HepG2 (cell line): ENCODE measurements around the gene FBXO28.

Experiments
- DNMT1 ChIP-seq: sonication (generic); formaldehyde crosslinking; IDR thresholded peaks from 2 replicates; pipeline ENCODE4 v1.5.1; 2020; ENCODE audit warnings: mild to moderate bottlenecking, missing genetic modification reagents
- NFIC ChIP-seq: IDR thresholded peaks from 2 replicates; pipeline ENCODE4 v1.6.1; 2012; ENCODE audit warnings: mild to moderate bottlenecking, low read length, inconsistent platforms
- POLR2AphosphoS5 ChIP-seq: IDR thresholded peaks from 2 replicates; pipeline ENCODE4 v1.6.1; 2012; ENCODE audit warnings: low read depth, low read length
- ZFP37 ChIP-seq: sonication (generic); formaldehyde crosslinking; IDR thresholded peaks from 2 replicates; pipeline ENCODE4 v1.4.0; 2020; ENCODE audit warnings: missing genetic modification reagents, borderline replicate concordance
- TF ChIP-seq, protein P1 (sequence below): sonication (generic); formaldehyde crosslinking; IDR thresholded peaks from 2 replicates; pipeline ENCODE4 v1.4.0; 2020; ENCODE audit warnings: missing genetic modification reagents, mild to moderate bottlenecking, borderline replicate concordance
- TF ChIP-seq, protein P2 (sequence below): sonication (generic); formaldehyde crosslinking; IDR thresholded peaks from 2 replicates; pipeline ENCODE4 v1.5.0; 2020; ENCODE audit warnings: mild to moderate bottlenecking, missing genetic modification reagents, moderate library complexity

DNA sequence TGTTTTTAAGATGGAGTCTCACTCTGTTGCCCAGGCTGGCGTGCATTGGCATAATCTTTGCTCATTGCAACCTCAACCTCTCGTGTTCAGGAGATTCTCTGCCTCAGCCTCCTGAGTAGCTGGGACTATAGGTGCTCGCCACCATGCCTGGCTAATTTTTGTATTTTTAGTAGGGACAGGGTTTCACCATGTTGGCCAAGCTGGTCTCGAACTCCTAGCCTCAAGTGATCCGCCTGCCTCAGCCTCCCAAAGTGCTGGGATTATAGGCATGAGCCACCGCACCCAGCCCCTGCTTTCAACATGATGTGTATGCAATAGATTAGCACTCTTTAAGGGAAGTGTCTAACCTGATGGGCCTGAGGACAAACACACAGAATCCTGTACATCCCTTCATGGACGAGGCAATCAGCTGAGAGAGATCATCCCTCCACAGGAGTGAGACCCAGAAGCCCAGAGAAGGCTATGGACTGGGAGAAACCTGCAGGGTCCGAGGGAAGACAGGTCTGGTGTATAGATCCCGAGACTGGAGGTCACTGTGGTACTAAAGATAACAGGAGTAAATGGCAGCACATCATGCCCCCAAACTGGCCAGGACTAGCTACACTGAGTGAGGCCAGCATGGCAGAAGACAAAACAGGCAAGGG lies 63.6 kb downstream of the FBXO28 start:
- TF ChIP-seq, protein P1, sequence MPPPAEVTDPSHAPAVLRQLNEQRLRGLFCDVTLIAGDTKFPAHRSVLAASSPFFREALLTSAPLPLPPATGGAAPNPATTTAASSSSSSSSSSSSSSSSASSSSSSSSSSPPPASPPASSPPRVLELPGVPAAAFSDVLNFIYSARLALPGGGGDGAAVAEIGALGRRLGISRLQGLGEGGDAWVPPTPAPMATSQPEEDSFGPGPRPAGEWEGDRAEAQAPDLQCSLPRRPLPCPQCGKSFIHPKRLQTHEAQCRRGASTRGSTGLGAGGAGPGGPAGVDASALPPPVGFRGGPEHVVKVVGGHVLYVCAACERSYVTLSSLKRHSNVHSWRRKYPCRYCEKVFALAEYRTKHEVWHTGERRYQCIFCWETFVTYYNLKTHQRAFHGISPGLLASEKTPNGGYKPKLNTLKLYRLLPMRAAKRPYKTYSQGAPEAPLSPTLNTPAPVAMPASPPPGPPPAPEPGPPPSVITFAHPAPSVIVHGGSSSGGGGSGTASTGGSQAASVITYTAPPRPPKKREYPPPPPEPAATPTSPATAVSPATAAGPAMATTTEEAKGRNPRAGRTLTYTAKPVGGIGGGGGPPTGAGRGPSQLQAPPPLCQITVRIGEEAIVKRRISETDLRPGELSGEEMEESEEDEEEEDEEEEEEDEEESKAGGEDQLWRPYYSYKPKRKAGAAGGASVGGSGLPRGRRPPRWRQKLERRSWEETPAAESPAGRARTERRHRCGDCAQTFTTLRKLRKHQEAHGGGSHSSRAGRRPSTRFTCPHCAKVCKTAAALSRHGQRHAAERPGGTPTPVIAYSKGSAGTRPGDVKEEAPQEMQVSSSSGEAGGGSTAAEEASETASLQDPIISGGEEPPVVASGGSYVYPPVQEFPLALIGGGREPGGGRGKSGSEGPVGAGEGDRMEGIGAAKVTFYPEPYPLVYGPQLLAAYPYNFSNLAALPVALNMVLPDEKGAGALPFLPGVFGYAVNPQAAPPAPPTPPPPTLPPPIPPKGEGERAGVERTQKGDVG (CRISPR knock-in tag) = no peak
- TF ChIP-seq DNMT1 (CRISPR knock-in tag) (no peak), ZFP37 (CRISPR knock-in tag) (no peak), NFIC (no peak), POLR2AphosphoS5 (no peak)
- TF ChIP-seq, protein P2, sequence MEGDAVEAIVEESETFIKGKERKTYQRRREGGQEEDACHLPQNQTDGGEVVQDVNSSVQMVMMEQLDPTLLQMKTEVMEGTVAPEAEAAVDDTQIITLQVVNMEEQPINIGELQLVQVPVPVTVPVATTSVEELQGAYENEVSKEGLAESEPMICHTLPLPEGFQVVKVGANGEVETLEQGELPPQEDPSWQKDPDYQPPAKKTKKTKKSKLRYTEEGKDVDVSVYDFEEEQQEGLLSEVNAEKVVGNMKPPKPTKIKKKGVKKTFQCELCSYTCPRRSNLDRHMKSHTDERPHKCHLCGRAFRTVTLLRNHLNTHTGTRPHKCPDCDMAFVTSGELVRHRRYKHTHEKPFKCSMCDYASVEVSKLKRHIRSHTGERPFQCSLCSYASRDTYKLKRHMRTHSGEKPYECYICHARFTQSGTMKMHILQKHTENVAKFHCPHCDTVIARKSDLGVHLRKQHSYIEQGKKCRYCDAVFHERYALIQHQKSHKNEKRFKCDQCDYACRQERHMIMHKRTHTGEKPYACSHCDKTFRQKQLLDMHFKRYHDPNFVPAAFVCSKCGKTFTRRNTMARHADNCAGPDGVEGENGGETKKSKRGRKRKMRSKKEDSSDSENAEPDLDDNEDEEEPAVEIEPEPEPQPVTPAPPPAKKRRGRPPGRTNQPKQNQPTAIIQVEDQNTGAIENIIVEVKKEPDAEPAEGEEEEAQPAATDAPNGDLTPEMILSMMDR (CRISPR knock-in tag) = no peak
